GDM1 (cell line): ENCODE data around the gene CTSZ.

Experiments
- DNase-seq: peaks from one replicate; lab custom pipeline; 2025; lab: John Stamatoyannopoulos, UW

CTSZ gene

GRCh38 chr20:59031564-59032022 lies 24.5 kb upstream of the CTSZ start:
- no peak for DNase-seq

- DNase-seq = no peak
These were observed 24.0 kb upstream of the CTSZ start for GRCh38 chr20:59030911-59031563.

GRCh38 chr20:59028812-59029211 lies 21.8 kb upstream of the CTSZ start:
- DNase-seq = no peak

GRCh38 chr20:59027741-59028320 lies 20.8 kb upstream of the CTSZ start:
- DNase-seq = no peak

- no peak for DNase-seq
These were observed 20.1 kb upstream of the CTSZ start for GRCh38 chr20:59026904-59027740.

- DNase-seq = no peak
These were observed 18.5 kb upstream of the CTSZ start for GRCh38 chr20:59025511-59025910.

- DNase-seq = no peak
These were observed 18.0 kb upstream of the CTSZ start for GRCh38 chr20:59025086-59025485.

- no peak for DNase-seq
These were observed 17.1 kb upstream of the CTSZ start for GRCh38 chr20:59024111-59024530.

- DNase-seq = no peak
These were observed 16.6 kb upstream of the CTSZ start for GRCh38 chr20:59023616-59024015.

GRCh38 chr20:59022754-59023153 lies 15.7 kb upstream of the CTSZ start:
- DNase-seq = no peak

- DNase-seq = no peak
These were observed 14.0 kb upstream of the CTSZ start for GRCh38 chr20:59020938-59021551.

GRCh38 chr20:59019217-59019616 lies 12.2 kb upstream of the CTSZ start, which contains the start of gene TUBB1:
TUBB1 (plus strand) TSS chr20:59019429; CDS start chr20:59019523, 94 bp downstream.
- DNase-seq = no peak

- no peak for DNase-seq
These were observed 11.8 kb upstream of the CTSZ start for GRCh38 chr20:59018817-59019216.

- no peak for DNase-seq
These were observed 10.6 kb upstream of the CTSZ start for GRCh38 chr20:59017493-59018231.

- DNase-seq = no peak
These were observed 9.9 kb upstream of the CTSZ start for GRCh38 chr20:59016795-59017492.

- DNase-seq = no peak
These were observed 9.0 kb upstream of the CTSZ start for GRCh38 chr20:59015812-59016711.

- no peak for DNase-seq
These were observed 8.4 kb upstream of the CTSZ start for GRCh38 chr20:59015411-59015810.

- DNase-seq = no peak
These were observed 7.8 kb upstream of the CTSZ start for GRCh38 chr20:59014680-59015389.

GRCh38 chr20:59013959-59014608 lies 7.0 kb upstream of the CTSZ start:
- DNase-seq = no peak
